Stimulated activated naive CD8-positive, alpha-beta T cell treated with anti-CD3 and anti-CD28 coated beads, Interleukin-15, Interleukin-2, amounts not matched to agents 100 U/mL and 50 U/mL, for 24 hours (primary cell): ENCODE results near the gene CRMP1.
"Not testable (repeated sequence)": the region's sequence is repeated elsewhere in the genome, so short reads cannot be mapped to it uniquely, and the experiment has no call there.

Source experiments
- ATAC-seq: fragments of 150-1000 bp; cut with Tn5 transposase; one replicate; pipeline ENCODE4 v1.10.0; 2021
- DNase-seq: peaks from one replicate; pipeline ENCODE4 v3.0.0; 2021

CRMP1 gene

GRCh38 chr4:5856362-5856761 lies 36.5 kb downstream of the CRMP1 start:
- ATAC-seq, DNase-seq: not testable (repeated sequence)

GRCh38 chr4:5854929-5855328 lies 38.0 kb downstream of the CRMP1 start:
- DNase-seq: no peak
- no peak for ATAC-seq

- no peak for DNase-seq
- ATAC-seq: no peak
Measured at GRCh38 chr4:5852523-5853202, 40.2 kb downstream of the CRMP1 start.

- ATAC-seq: no peak
- DNase-seq: no peak
Measured at GRCh38 chr4:5851637-5852301, 41.1 kb downstream of the CRMP1 start.

- ATAC-seq (no peak), DNase-seq (no peak)
Measured at GRCh38 chr4:5845035-5845905, 47.6 kb downstream of the CRMP1 start.

- no peak for DNase-seq
- ATAC-seq: no peak
Measured at GRCh38 chr4:5843573-5844530, 49.0 kb downstream of the CRMP1 start.

- ATAC-seq: no peak
- no peak for DNase-seq
Measured at GRCh38 chr4:5842456-5842855, 50.4 kb downstream of the CRMP1 start.

GRCh38 chr4:5839751-5840674 lies 52.9 kb downstream of the CRMP1 start:
- no peak for DNase-seq
- ATAC-seq: no peak

GRCh38 chr4:5839332-5839731 lies 53.6 kb downstream of the CRMP1 start:
- DNase-seq: no peak
- ATAC-seq: no peak

- not testable (repeated sequence) for ATAC-seq, DNase-seq
Measured at GRCh38 chr4:5837483-5837882, 55.4 kb downstream of the CRMP1 start.

GRCh38 chr4:5836943-5837342 lies 55.9 kb downstream of the CRMP1 start:
- DNase-seq (no peak), ATAC-seq (no peak)

GRCh38 chr4:5828005-5828391 lies 64.9 kb downstream of the CRMP1 start:
- no peak for DNase-seq
- no peak for ATAC-seq

- ATAC-seq: no peak
- DNase-seq: no peak
Measured at GRCh38 chr4:5827108-5828004, 65.5 kb downstream of the CRMP1 start.

GRCh38 chr4:5826437-5827107 lies 66.3 kb downstream of the CRMP1 start:
- ATAC-seq (no peak), DNase-seq (no peak)

GRCh38 chr4:5825321-5826041 lies 67.4 kb downstream of the CRMP1 start:
- ATAC-seq (no peak), DNase-seq (no peak)

- ATAC-seq: no peak
- no peak for DNase-seq
Measured at GRCh38 chr4:5824635-5825034, 68.3 kb downstream of the CRMP1 start.

GRCh38 chr4:5824227-5824626 lies 68.7 kb downstream of the CRMP1 start:
- DNase-seq: no peak
- ATAC-seq: no peak

- DNase-seq (no peak), ATAC-seq (no peak)
Measured at GRCh38 chr4:5823542-5824211, 69.2 kb downstream of the CRMP1 start.
